ENCODE data around the gene IL24. TPM values are rescaled to one million over a fixed set of nuclear protein-coding genes. Genes with fewer than 3 reads are reported as not detected.

The IL24 gene
- polyA plus RNA-seq, 1 of the 3 experiments (the other 2 are of a cell fraction): 0.03 TPM

DNA sequence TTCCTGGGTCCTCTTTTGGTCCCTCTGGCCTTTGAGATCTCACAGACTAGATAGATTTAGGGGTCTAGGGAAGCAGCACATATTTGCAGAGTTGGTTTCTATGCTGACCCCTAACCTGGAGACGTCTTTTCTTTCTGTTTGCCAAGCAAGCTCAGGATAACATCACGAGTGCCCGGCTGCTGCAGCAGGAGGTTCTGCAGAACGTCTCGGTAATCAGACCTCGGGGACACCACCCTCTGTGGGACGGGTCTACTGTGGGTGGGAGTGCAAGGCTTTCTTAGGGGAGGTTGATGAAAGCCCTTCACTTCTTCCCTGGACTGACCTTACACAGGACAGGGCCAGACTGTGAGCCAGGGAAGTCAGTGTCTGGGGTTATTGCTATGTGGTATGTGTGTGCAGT is 2.9 kb downstream of the IL24 start:
- H3K79me2 ChIP-seq (ENCODE audit: insufficient read depth): no peaks in the 10 kb centered on the region
- DNase-seq: no peak
- H3K9ac ChIP-seq: no peak overlapping the region
- no peaks in the 10 kb centered on the region for H3F3A ChIP-seq (replicated peaks; ENCODE audit: insufficient read depth)
- WGBS (ENCODE audit: low lambda C conversion rate): 72% methylated on average over 7 of the region's 7 CpGs
- TF ChIP-seq GATA2 (CRISPR knock-in tag; IDR thresholded peaks at IDR 0.05) (no peak), GABPA (IDR thresholded peaks at IDR 0.05; ENCODE audit: low read depth) (no peak), NFIC (IDR thresholded peaks at IDR 0.05; ENCODE audit: borderline replicate concordance) (no peak), YY1 (IDR thresholded peaks at IDR 0.05; ENCODE audit: low read depth) (no peak), RXRA (IDR thresholded peaks at IDR 0.05; ENCODE audit: borderline replicate concordance, low read depth) (no peak), EZH2phosphoT487 (IDR thresholded peaks at IDR 0.05; ENCODE audit: borderline replicate concordance, low read depth) (no peak), RCOR1 (IDR thresholded peaks at IDR 0.05; ENCODE audit: low read length) (no peak), TAF1 (IDR thresholded peaks at IDR 0.05; ENCODE audit: borderline replicate concordance, low read depth, low read length) (no peak), RAD21 (IDR thresholded peaks at IDR 0.05; ENCODE audit: low read length) (no peak), TCF12 (IDR thresholded peaks at IDR 0.05) (no peak), POLR2AphosphoS5 (IDR thresholded peaks at IDR 0.05; ENCODE audit: low read depth, low read length) (no peak), FOXJ3 (CRISPR knock-in tag; IDR thresholded peaks at IDR 0.05) (no peak), MEF2A (IDR thresholded peaks at IDR 0.05; ENCODE audit: borderline replicate concordance, low read depth) (no peak)
- TF ChIP-seq, protein P1, sequence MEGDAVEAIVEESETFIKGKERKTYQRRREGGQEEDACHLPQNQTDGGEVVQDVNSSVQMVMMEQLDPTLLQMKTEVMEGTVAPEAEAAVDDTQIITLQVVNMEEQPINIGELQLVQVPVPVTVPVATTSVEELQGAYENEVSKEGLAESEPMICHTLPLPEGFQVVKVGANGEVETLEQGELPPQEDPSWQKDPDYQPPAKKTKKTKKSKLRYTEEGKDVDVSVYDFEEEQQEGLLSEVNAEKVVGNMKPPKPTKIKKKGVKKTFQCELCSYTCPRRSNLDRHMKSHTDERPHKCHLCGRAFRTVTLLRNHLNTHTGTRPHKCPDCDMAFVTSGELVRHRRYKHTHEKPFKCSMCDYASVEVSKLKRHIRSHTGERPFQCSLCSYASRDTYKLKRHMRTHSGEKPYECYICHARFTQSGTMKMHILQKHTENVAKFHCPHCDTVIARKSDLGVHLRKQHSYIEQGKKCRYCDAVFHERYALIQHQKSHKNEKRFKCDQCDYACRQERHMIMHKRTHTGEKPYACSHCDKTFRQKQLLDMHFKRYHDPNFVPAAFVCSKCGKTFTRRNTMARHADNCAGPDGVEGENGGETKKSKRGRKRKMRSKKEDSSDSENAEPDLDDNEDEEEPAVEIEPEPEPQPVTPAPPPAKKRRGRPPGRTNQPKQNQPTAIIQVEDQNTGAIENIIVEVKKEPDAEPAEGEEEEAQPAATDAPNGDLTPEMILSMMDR (IDR thresholded peaks at IDR 0.05): no peak
- TF ChIP-seq, protein P2, sequence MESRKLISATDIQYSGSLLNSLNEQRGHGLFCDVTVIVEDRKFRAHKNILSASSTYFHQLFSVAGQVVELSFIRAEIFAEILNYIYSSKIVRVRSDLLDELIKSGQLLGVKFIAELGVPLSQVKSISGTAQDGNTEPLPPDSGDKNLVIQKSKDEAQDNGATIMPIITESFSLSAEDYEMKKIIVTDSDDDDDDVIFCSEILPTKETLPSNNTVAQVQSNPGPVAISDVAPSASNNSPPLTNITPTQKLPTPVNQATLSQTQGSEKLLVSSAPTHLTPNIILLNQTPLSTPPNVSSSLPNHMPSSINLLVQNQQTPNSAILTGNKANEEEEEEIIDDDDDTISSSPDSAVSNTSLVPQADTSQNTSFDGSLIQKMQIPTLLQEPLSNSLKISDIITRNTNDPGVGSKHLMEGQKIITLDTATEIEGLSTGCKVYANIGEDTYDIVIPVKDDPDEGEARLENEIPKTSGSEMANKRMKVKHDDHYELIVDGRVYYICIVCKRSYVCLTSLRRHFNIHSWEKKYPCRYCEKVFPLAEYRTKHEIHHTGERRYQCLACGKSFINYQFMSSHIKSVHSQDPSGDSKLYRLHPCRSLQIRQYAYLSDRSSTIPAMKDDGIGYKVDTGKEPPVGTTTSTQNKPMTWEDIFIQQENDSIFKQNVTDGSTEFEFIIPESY (IDR thresholded peaks at IDR 0.05; ENCODE audit: borderline replicate concordance, low read depth): no peak
- H3K36me3 ChIP-seq (replicated peaks in 1 of 2; ENCODE audit: control insufficient read depth in 1 of 2, insufficient read depth in 2 of 2, low read length in 1 of 2): no peaks in the 10 kb centered on the region
- no peak overlapping the region for H2AFZ ChIP-seq (ENCODE audit: low read depth)
- no peak overlapping the region for H3K4me3 ChIP-seq (ENCODE audit: low read depth in 2 of 2, low read length in 1 of 2)
- H3K27ac ChIP-seq (ENCODE audit: low read depth in 2 of 2, low read length in 1 of 2): no peak overlapping the region
- H3K4me2 ChIP-seq: no peak overlapping the region
- H3K27me3 ChIP-seq (ENCODE audit: insufficient read depth): no peaks in the 10 kb centered on the region
- POLR2A ChIA-PET: no interaction called here
- H3K9me3 ChIP-seq: no peaks in the 10 kb centered on the region
- H4K20me1 ChIP-seq (ENCODE audit: insufficient read depth): no peaks in the 10 kb centered on the region
- H3K9me2 ChIP-seq: no peaks in the 10 kb centered on the region
- no peaks in the 10 kb centered on the region for H3K4me1 ChIP-seq (ENCODE audit: control insufficient read depth in 1 of 2, insufficient read depth in 2 of 2, low read depth in 1 of 2, low read length in 1 of 2)
- CTCF ChIA-PET: interaction anchor here (0.6 to 2.5 kb wide), 6 partner anchors 8 to 293 kb away, joined by 4 to 9 read pairs (median 4); no protein-coding TSS in a partner anchor

DNA sequence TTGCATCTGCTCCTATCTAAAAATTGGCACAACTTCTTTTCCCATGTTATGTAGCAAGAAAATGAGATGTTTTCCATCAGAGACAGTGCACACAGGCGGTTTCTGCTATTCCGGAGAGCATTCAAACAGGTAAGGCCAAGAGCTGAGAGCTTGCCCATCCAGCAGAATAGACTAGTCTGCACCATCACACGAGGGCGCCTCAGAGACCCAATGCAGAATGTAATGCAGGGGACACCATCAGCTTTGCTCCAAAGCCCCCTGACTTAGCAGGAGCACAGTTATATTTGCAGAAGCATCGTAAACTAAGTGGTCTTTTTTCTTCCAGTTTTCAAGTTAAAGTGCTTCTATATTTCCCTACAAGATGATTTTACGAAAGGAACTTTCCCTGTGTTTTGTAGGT is 4.7 kb downstream of the IL24 start:
- no peak for DNase-seq
- no peaks in the 10 kb centered on the region for H3K9me2 ChIP-seq
- H3K27me3 ChIP-seq (ENCODE audit: insufficient read depth): no peaks in the 10 kb centered on the region
- H3K9ac ChIP-seq: no peak overlapping the region
- no peak overlapping the region for H2AFZ ChIP-seq (ENCODE audit: low read depth)
- no peak overlapping the region for H3K4me2 ChIP-seq
- H3K79me2 ChIP-seq (ENCODE audit: insufficient read depth): no peaks in the 10 kb centered on the region
- H3K9me3 ChIP-seq: no peaks in the 10 kb centered on the region
- POLR2A ChIA-PET: no interaction called here
- H3K4me3 ChIP-seq (ENCODE audit: low read depth in 2 of 2, low read length in 1 of 2): no peak overlapping the region
- CTCF ChIA-PET: interaction anchor here (0.6 to 1.9 kb wide), 3 partner anchors 8 to 82 kb away, joined by 3 to 8 read pairs (median 4); no protein-coding TSS in a partner anchor
- no peaks in the 10 kb centered on the region for H4K20me1 ChIP-seq (ENCODE audit: insufficient read depth)
- no peak overlapping the region for H3K27ac ChIP-seq (ENCODE audit: low read depth in 2 of 2, low read length in 1 of 2)
- H3F3A ChIP-seq (replicated peaks; ENCODE audit: insufficient read depth): no peaks in the 10 kb centered on the region
- WGBS (ENCODE audit: low lambda C conversion rate): 69% methylated on average over 6 of the region's 6 CpGs
- no peaks in the 10 kb centered on the region for H3K36me3 ChIP-seq (replicated peaks in 1 of 2; ENCODE audit: control insufficient read depth in 1 of 2, insufficient read depth in 2 of 2, low read length in 1 of 2)
- H3K4me1 ChIP-seq (ENCODE audit: control insufficient read depth in 1 of 2, insufficient read depth in 2 of 2, low read depth in 1 of 2, low read length in 1 of 2): no peaks in the 10 kb centered on the region
- TF ChIP-seq CHD2 (IDR thresholded peaks at IDR 0.05; ENCODE audit: low read length, partially characterized antibody) (no peak), RFX5 (IDR thresholded peaks at IDR 0.05; ENCODE audit: low read length) (no peak), EZH2phosphoT487 (IDR thresholded peaks at IDR 0.05; ENCODE audit: borderline replicate concordance, low read depth) (no peak), RXRA (IDR thresholded peaks at IDR 0.05; ENCODE audit: borderline replicate concordance, low read depth) (no peak), GATA2 (CRISPR knock-in tag; IDR thresholded peaks at IDR 0.05) (no peak), FOSL2 (IDR thresholded peaks at IDR 0.05; ENCODE audit: borderline replicate concordance, low read depth) (no peak), FOXJ3 (CRISPR knock-in tag; IDR thresholded peaks at IDR 0.05) (no peak), SIN3A (IDR thresholded peaks at IDR 0.05; ENCODE audit: borderline replicate concordance, low read depth, low read length) (no peak), MEF2A (IDR thresholded peaks at IDR 0.05; ENCODE audit: borderline replicate concordance, low read depth) (no peak)
- TF ChIP-seq, protein P2 (IDR thresholded peaks at IDR 0.05; ENCODE audit: borderline replicate concordance, low read depth): no peak
- TF ChIP-seq, protein P3, sequence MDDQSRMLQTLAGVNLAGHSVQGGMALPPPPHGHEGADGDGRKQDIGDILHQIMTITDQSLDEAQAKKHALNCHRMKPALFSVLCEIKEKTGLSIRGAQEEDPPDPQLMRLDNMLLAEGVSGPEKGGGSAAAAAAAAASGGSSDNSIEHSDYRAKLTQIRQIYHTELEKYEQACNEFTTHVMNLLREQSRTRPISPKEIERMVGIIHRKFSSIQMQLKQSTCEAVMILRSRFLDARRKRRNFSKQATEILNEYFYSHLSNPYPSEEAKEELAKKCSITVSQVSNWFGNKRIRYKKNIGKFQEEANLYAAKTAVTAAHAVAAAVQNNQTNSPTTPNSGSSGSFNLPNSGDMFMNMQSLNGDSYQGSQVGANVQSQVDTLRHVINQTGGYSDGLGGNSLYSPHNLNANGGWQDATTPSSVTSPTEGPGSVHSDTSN (IDR thresholded peaks at IDR 0.05): no peak
- TF ChIP-seq, protein P4, sequence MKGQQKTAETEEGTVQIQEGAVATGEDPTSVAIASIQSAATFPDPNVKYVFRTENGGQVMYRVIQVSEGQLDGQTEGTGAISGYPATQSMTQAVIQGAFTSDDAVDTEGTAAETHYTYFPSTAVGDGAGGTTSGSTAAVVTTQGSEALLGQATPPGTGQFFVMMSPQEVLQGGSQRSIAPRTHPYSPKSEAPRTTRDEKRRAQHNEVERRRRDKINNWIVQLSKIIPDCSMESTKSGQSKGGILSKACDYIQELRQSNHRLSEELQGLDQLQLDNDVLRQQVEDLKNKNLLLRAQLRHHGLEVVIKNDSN (IDR thresholded peaks at IDR 0.05; ENCODE audit: borderline replicate concordance, low read depth): no peak

Measured in SK-N-SH (cell line).